Measurements from ENCODE around the gene CENPC.
"Not testable (repeated sequence)": the region's sequence is repeated elsewhere in the genome, so short reads cannot be mapped to it uniquely, and the experiment has no call there.

Gene CENPC

GRCh38 chr4:67466751-67467150 is 78.6 kb downstream of the CENPC start:
- DNase-seq: no peak

- no peak for DNase-seq
Measured at GRCh38 chr4:67465763-67466052, 79.6 kb downstream of the CENPC start.

- no peak for DNase-seq
Measured at GRCh38 chr4:67465032-67465762, 80.1 kb downstream of the CENPC start.

GRCh38 chr4:67460574-67460973 is 84.7 kb downstream of the CENPC start:
- DNase-seq: no peak

GRCh38 chr4:67459164-67459563 is 86.1 kb downstream of the CENPC start:
- no peak for DNase-seq

- DNase-seq: no peak
Measured at GRCh38 chr4:67456577-67457196, 88.6 kb downstream of the CENPC start.

GRCh38 chr4:67452846-67453205 is 92.5 kb downstream of the CENPC start:
- not testable (repeated sequence) for DNase-seq

- DNase-seq: no peak
Measured at GRCh38 chr4:67452100-67452845, 93.0 kb downstream of the CENPC start.

- no peak for DNase-seq
Measured at GRCh38 chr4:67451464-67451863, 93.8 kb downstream of the CENPC start.

GRCh38 chr4:67448621-67449020 is 96.7 kb downstream of the CENPC start:
- no peak for DNase-seq

- DNase-seq: no peak
Measured at GRCh38 chr4:67447873-67448272, 97.4 kb downstream of the CENPC start.

- no peak for DNase-seq
Measured at GRCh38 chr4:67446811-67447210, 98.5 kb downstream of the CENPC start.

- DNase-seq: not testable (repeated sequence)
Measured at GRCh38 chr4:67445881-67446280, 99.4 kb downstream of the CENPC start.

- no peak for DNase-seq
Measured at GRCh38 chr4:67438975-67439374, 106.3 kb downstream of the CENPC start.

- no peak for DNase-seq
Measured at GRCh38 chr4:67437974-67438713, 107.2 kb downstream of the CENPC start.

GRCh38 chr4:67436742-67437141 is 108.6 kb downstream of the CENPC start:
- DNase-seq: no peak

GRCh38 chr4:67430989-67431388 is 114.3 kb downstream of the CENPC start:
- no peak for DNase-seq

- DNase-seq: no peak
Measured at GRCh38 chr4:67428819-67429218, 116.5 kb downstream of the CENPC start.
